H1 (cell line): Measurements from ENCODE around the gene MTAP. TPM values are rescaled to one million over a fixed set of nuclear protein-coding genes. Genes with fewer than 3 reads are reported as not detected.

ENCODE experiments used
- CTCF ChIA-PET: fragments of 300-600 bp; sonication (Branson Sonifier 250); formaldehyde crosslinking; loops from one replicate; lab custom pipeline; 2021; ENCODE audit not compliant: partially characterized antibody; lab: Charles Lee
- POLR2A ChIA-PET: fragments of 300-600 bp; sonication (Branson Sonifier 250); formaldehyde crosslinking; loops from one replicate; lab custom pipeline; 2021; ENCODE audit warnings: inconsistent platforms; ENCODE audit not compliant: partially characterized antibody; lab: Charles Lee
- DNase-seq, 2 experiments: peaks; one replicate each; pipeline versions ENCODE4 v3.0.0 to v3.0.0-alpha.2; 2010 to 2022; ENCODE audit warnings: low spot score in 2 of 2, low read depth in 1 of 2, mixed read lengths in 1 of 2
- FAIRE-seq: peaks from 2 replicates; lab custom pipeline; 2011; peaks lifted over from hg19 to GRCh38; lab: Jason Lieb, UNC
- H2AFZ ChIP-seq: 2 replicates; pipeline ENCODE4 v1.8.1; 2012; ENCODE audit warnings: low read length, inconsistent platforms
- H2AK5ac ChIP-seq: 2 replicates; pipeline ENCODE4 v1.6.1; 2013; ENCODE audit warnings: low read depth, low read length
- H2BK120ac ChIP-seq: replicated peaks from 2 replicates; pipeline ENCODE3; 2013; ENCODE audit warnings: low read depth, low read length, inconsistent platforms
- H2BK12ac ChIP-seq: 2 replicates; pipeline ENCODE4 v1.6.1; 2013; ENCODE audit warnings: low read depth, low read length
- H2BK15ac ChIP-seq: 2 replicates; pipeline ENCODE4 v1.6.1; 2013; ENCODE audit warnings: low read length
- H2BK20ac ChIP-seq: 2 replicates; pipeline ENCODE4 v1.6.1; 2013; ENCODE audit warnings: low read length
- H2BK5ac ChIP-seq: 2 replicates; pipeline ENCODE4 v1.6.1; 2013; ENCODE audit warnings: low read depth, low read length
- H3K14ac ChIP-seq: 2 replicates; pipeline ENCODE4 v1.6.1; 2013; ENCODE audit warnings: inconsistent platforms; ENCODE audit not compliant: insufficient read length
- H3K18ac ChIP-seq: 2 replicates; pipeline ENCODE4 v1.6.1; 2013; ENCODE audit warnings: low read length; ENCODE audit errors: extremely low read depth
- H3K23ac ChIP-seq: 2 replicates; pipeline ENCODE4 v1.6.1; 2013; ENCODE audit warnings: inconsistent platforms; ENCODE audit not compliant: insufficient read length
- H3K23me2 ChIP-seq: 2 replicates; pipeline ENCODE4 v1.6.1; 2013; ENCODE audit warnings: low read depth, low read length
- H3K27ac ChIP-seq: 2 replicates; pipeline ENCODE4 v1.6.1; 2011; ENCODE audit warnings: low read depth, low read length, inconsistent platforms
- H3K27me3 ChIP-seq, 4 experiments: replicated peaks in 1 of 4; 1 replicate in 1 of 4; 2 replicates in 3 of 4; pipeline versions ENCODE4 v1.6.1 to v1.8.1; 2011 to 2013; ENCODE audit warnings: low read length in 3 of 4, mild to moderate bottlenecking in 3 of 4, inconsistent platforms in 2 of 4, mixed read lengths in 2 of 4, moderate library complexity in 1 of 4; ENCODE audit not compliant: control insufficient read depth in 3 of 4, insufficient read depth in 3 of 4; ENCODE audit errors: extremely low read depth in 1 of 4
- H3K36me3 ChIP-seq, 4 experiments: 2 replicates each; pipeline versions ENCODE4 v1.6.1 to v1.8.1; 2011 to 2013; ENCODE audit warnings: mild to moderate bottlenecking in 4 of 4, low read length in 3 of 4, moderate library complexity in 2 of 4, control low read depth in 1 of 4, inconsistent platforms in 1 of 4; ENCODE audit not compliant: insufficient read depth in 4 of 4, control insufficient read depth in 2 of 4
- H3K4ac ChIP-seq: replicated peaks from 2 replicates; pipeline ENCODE3; 2013; ENCODE audit warnings: low read length, low read depth, mixed read lengths, inconsistent platforms; ENCODE audit not compliant: insufficient read length
- H3K4me1 ChIP-seq, 4 experiments: replicated peaks in 1 of 4; 1 replicate in 1 of 4; 2 replicates in 3 of 4; pipeline versions ENCODE4 v1.6.1 to v1.8.1; 2011 to 2013; ENCODE audit warnings: low read length in 3 of 4, inconsistent platforms in 2 of 4, mixed read lengths in 1 of 4; ENCODE audit not compliant: insufficient read depth in 4 of 4, control insufficient read depth in 3 of 4
- H3K4me2 ChIP-seq, 2 experiments: 2 replicates each; pipeline versions ENCODE4 v1.6.1 to v1.8.1; 2011 to 2013; ENCODE audit warnings: low read depth in 2 of 2, low read length in 2 of 2, control low read depth in 1 of 2, inconsistent platforms in 1 of 2, mild to moderate bottlenecking in 1 of 2; ENCODE audit not compliant: insufficient read depth in 1 of 2
- H3K4me3 ChIP-seq, 4 experiments: fragments of 200-600, 300-600 bp in 1 of 4; sonication (generic), shearing (Covaris generic), sonication (Bioruptor Twin) in 1 of 4; 2 replicates each; pipeline versions ENCODE4 v1.5.1 to v1.8.1; 2011 to 2016; ENCODE audit warnings: low read length in 4 of 4, low read depth in 3 of 4, control low read depth in 2 of 4, inconsistent platforms in 2 of 4, mild to moderate bottlenecking in 2 of 4, mixed read lengths in 1 of 4, moderate library complexity in 1 of 4; ENCODE audit not compliant: insufficient read depth in 2 of 4; ENCODE audit errors: extremely low read depth in 1 of 4
- H3K56ac ChIP-seq: replicated peaks from 2 replicates; pipeline ENCODE3; 2013; ENCODE audit warnings: low read depth, mild to moderate bottlenecking, mixed read lengths, low read length, inconsistent platforms; ENCODE audit not compliant: insufficient read length
- H3K79me1 ChIP-seq: 2 replicates; pipeline ENCODE4 v1.6.1; 2013; ENCODE audit warnings: low read depth, low read length, control low read depth
- H3K79me2 ChIP-seq, 2 experiments: 2 replicates each; pipeline versions ENCODE4 v1.6.1 to v1.8.1; 2012 to 2013; ENCODE audit warnings: low read length in 2 of 2, mild to moderate bottlenecking in 2 of 2, inconsistent platforms in 1 of 2; ENCODE audit not compliant: insufficient read depth in 2 of 2, control insufficient read depth in 1 of 2
- H3K9ac ChIP-seq, 4 experiments: replicated peaks in 1 of 4; 1 replicate in 1 of 4; 2 replicates in 3 of 4; pipeline versions ENCODE4 v1.6.1 to v1.8.1; 2011 to 2013; ENCODE audit warnings: low read depth in 3 of 4, low read length in 3 of 4, control low read depth in 2 of 4, mild to moderate bottlenecking in 2 of 4, moderate library complexity in 2 of 4, inconsistent platforms in 1 of 4; ENCODE audit errors: extremely low read depth in 1 of 4
- H3K9me3 ChIP-seq, 2 experiments: 2 replicates each; pipeline versions ENCODE4 v1.6.1 to v1.8.1; 2012 to 2013; ENCODE audit warnings: mild to moderate bottlenecking in 2 of 2, moderate library complexity in 2 of 2, control low read depth in 1 of 2, inconsistent platforms in 1 of 2, low read depth in 1 of 2, low read length in 1 of 2, mixed read lengths in 1 of 2; ENCODE audit not compliant: insufficient read depth in 2 of 2
- H4K20me1 ChIP-seq, 2 experiments: replicated peaks in 1 of 2; 2 replicates each; pipeline versions ENCODE3 to v1.8.1; 2011 to 2013; ENCODE audit warnings: inconsistent platforms in 2 of 2, low read length in 2 of 2, mild to moderate bottlenecking in 1 of 2; ENCODE audit not compliant: insufficient read depth in 2 of 2, control insufficient read depth in 1 of 2
- H4K5ac ChIP-seq: 2 replicates; pipeline ENCODE4 v1.6.1; 2013; ENCODE audit warnings: low read length, low read depth, mixed read lengths, inconsistent platforms; ENCODE audit not compliant: insufficient read length
- H4K8ac ChIP-seq: 2 replicates; pipeline ENCODE4 v1.8.0; 2013; ENCODE audit warnings: mild to moderate bottlenecking, moderate library complexity, low read length, inconsistent platforms; ENCODE audit not compliant: insufficient read depth; ENCODE audit errors: extremely low read depth
- H4K91ac ChIP-seq: replicated peaks from 2 replicates; pipeline ENCODE3; 2013; ENCODE audit warnings: low read length, mixed read lengths, inconsistent platforms; ENCODE audit not compliant: insufficient read length
- CBX8 ChIP-seq: fragments of 300-800, 300-1000 bp; sonication (generic); IDR thresholded peaks from 2 replicates; pipeline ENCODE4 v1.7.1; 2016; ENCODE audit warnings: low read depth, low read length, borderline replicate concordance
- HDAC6 ChIP-seq: IDR thresholded peaks from one replicate; pipeline ENCODE4 v1.7.1; 2012; ENCODE audit warnings: low read depth, mild to moderate bottlenecking, inconsistent platforms, low read length, moderate library complexity
- POU5F1 ChIP-seq: IDR thresholded peaks from 2 replicates; pipeline ENCODE4 v1.6.1; 2011; ENCODE audit warnings: low read depth, mild to moderate bottlenecking, low read length, moderate library complexity
- TAF7 ChIP-seq: optimal IDR thresholded peaks from 2 replicates; pipeline ENCODE3; 2011; ENCODE audit warnings: low read depth, mild to moderate bottlenecking, inconsistent platforms, low read length, moderate library complexity, borderline replicate concordance
- TEAD4 ChIP-seq: IDR thresholded peaks from 2 replicates; pipeline ENCODE4 v1.6.1; 2012; ENCODE audit warnings: low read depth, low read length, inconsistent platforms, mixed read lengths
- WGBS, 2 experiments: shearing (Covaris generic) in 1 of 2; methylation state at CpG; one replicate each; pipeline versions ENCODE4 v1.1.6 to v1.1.7; 2013 to 2015; ENCODE audit warnings: low lambda C conversion rate in 2 of 2, mixed read lengths in 2 of 2, inconsistent platforms in 1 of 2, low coverage in 1 of 2, missing lambda C conversion rate in 1 of 2; ENCODE audit not compliant: insufficient replicate concordance in 2 of 2, insufficient coverage in 1 of 2, insufficient read length in 1 of 2; ENCODE audit errors: extremely low coverage in 1 of 2, missing lambda C conversion rate in 1 of 2; 5-methylcytosine and 5-hydroxymethylcytosine counted together
- polyA plus RNA-seq, 7 experiments: library from polyadenylated mRNA; depleted of rRNA in 3 of 7; stranded (reverse) in 5 of 7; unstranded in 2 of 7; fragments of >200 nt in 5 of 7; fragments of 200-250 nt in 2 of 7; gene quantifications; 1 replicate in 5 of 7; 2 replicates in 1 of 7; 4 replicates in 1 of 7; pipeline versions ENCODE4 v1.2.1 to v1.2.3, GENCODE V29; 2011 to 2013; ENCODE audit warnings: missing spikeins in 2 of 7, mixed read lengths in 2 of 7
- total RNA-seq: library from RNA; stranded (reverse); fragmentation: NEBNext Ultra II Directional; extraction: Animal tissue kit (Norgen Biotek cat#: 25700); gene quantifications from 2 replicates; pipeline ENCODE4 v1.2.1, GENCODE V29; 2021

Gene MTAP
- total and polyA plus RNA-seq, 2 of the 8 experiments (the other 6 are each of a cell fraction or from before 2014, with no cell fraction given): 16.4 to 100 TPM

- POLR2A ChIA-PET: interaction anchor here (4.0 kb wide), 1 partner anchor 8 kb away, joined by 28 read pairs; no protein-coding TSS in a partner anchor
- H2BK20ac ChIP-seq: no peak overlapping the region
These were observed 1.9 kb downstream of the MTAP start for GRCh38 chr9:21804331-21804730.

More at GRCh38 chr9:21804331-21804730, 1.9 kb downstream of the MTAP start:
- H3K4me1 ChIP-seq: peaks cover 0 to 16% (median 10%) of the 10 kb centered on the region in 4 experiments; a peak in 4 of 7 replicates
- 87% methylated on average over 2 of the region's 2 CpGs; no CpG with 5 or more reads in 1 of the 2 experiments for WGBS, 2 experiments
- no peak overlapping the region for H3K14ac ChIP-seq
- H3K36me3 ChIP-seq: peaks cover 4 to 28% (median 14%) of the 10 kb centered on the region in 4 experiments; a peak in 6 of 8 replicates
- CTCF ChIA-PET: interaction anchor here (1.4 to 2.3 kb wide), 3 partner anchors 9 to 408 kb away, joined by 3 to 15 read pairs (median 3); no protein-coding TSS in a partner anchor
- FAIRE-seq (no peak), DNase-seq (no peak)
- H3K27ac ChIP-seq: no peak overlapping the region
- H4K20me1 ChIP-seq: peaks cover 21 to 25% of the 10 kb centered on the region in 2 experiments
- H2AFZ ChIP-seq: no peak overlapping the region
- H3K9me3 ChIP-seq: no peaks in the 10 kb centered on the region
- no peak overlapping the region for H3K18ac ChIP-seq
- H2AK5ac ChIP-seq: no peak overlapping the region
- H3K56ac ChIP-seq: no peak overlapping the region
- no peak overlapping the region for H4K5ac ChIP-seq
- peak overlapping the region; percentile 88 to 93 (median 90); a peak in 7 of 8 replicates for H3K4me3 ChIP-seq
- peaks cover 14% of the 10 kb centered on the region for H3K23me2 ChIP-seq
- H3K79me1 ChIP-seq: peaks cover 11% of the 10 kb centered on the region
- H4K8ac ChIP-seq: no peak overlapping the region
- H3K4me2 ChIP-seq: peak overlapping the region; percentile 86 to 89
- H3K27me3 ChIP-seq: no peaks in the 10 kb centered on the region
- H2BK120ac ChIP-seq: no peak overlapping the region
- no peak overlapping the region; a peak in 1 of 7 replicates for H3K9ac ChIP-seq
- peaks cover 27 to 65% of the 10 kb centered on the region in 2 experiments for H3K79me2 ChIP-seq
- H4K91ac ChIP-seq: no peak overlapping the region
- no peak overlapping the region for H2BK12ac ChIP-seq
- no peak overlapping the region for H2BK15ac ChIP-seq
- H2BK5ac ChIP-seq: no peak overlapping the region
- H3K4ac ChIP-seq: no peak overlapping the region
- H3K23ac ChIP-seq: no peak overlapping the region
- TF ChIP-seq POU5F1: no peak
- no peak for TF ChIP-seq HDAC6
- no peak for TF ChIP-seq TAF7
- TF ChIP-seq TEAD4: no peak
- no peak for TF ChIP-seq CBX8
